ENCODE data around the gene OMP.
"Not testable (repeated sequence)": the region's sequence is repeated elsewhere in the genome, so short reads cannot be mapped to it uniquely, and the experiment has no call there.

OMP gene

GRCh38 chr11:77102246-77103210 is at the start of gene OMP:
Gene OMP (plus strand): TSS chr11:77102840. CDS start chr11:77102840, 0 bp downstream.
- DNase-seq: no peak

GRCh38 chr11:77053217-77054015 is 49.2 kb upstream of the OMP start:
- DNase-seq: no peak

DNA sequence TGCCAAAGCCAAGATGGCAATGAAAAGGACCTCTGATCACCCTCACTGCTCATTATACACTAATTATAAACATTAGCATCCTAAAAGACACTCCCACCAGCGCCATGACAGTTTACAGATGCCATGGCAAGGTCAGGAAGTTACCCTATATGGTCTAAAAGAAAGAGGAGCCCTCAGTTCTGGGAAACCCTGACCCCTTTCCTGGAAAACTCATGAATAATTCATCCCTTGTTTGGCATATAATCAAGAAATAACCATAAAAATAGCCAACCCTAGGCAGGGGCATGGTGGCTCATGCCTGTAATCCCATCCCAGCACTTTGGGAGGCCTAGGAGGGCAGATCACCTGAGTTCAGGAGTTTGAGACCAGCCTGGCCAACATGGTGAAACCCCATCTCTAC is 48.6 kb upstream of the OMP start:
- DNase-seq: no peak

DNA sequence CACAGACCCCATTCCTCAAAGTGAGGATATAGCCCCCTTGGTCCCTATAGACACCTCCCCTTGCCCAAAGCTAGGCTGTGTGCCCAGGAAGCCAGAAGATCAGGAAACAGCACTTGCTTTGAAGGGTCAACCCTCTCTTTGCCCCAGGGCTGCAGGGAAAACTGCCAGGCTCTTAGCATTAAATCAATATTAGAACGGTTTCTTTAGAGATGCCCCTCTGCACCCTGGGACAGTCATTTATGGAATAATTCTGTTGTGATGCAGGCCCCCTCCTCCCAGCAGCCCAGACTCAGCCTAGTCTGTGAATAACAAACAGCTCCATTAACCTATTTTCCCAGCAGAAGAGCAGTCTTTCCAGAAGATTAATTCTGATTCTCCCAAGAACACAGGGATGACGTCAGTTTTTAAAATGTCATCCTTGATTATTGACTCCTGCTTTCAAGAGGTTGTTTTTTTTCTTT is 47.5 kb upstream of the OMP start:
- DNase-seq: peak; percentile 6

- DNase-seq: no peak
These were observed 46.7 kb upstream of the OMP start for GRCh38 chr11:77055913-77056312.

DNA sequence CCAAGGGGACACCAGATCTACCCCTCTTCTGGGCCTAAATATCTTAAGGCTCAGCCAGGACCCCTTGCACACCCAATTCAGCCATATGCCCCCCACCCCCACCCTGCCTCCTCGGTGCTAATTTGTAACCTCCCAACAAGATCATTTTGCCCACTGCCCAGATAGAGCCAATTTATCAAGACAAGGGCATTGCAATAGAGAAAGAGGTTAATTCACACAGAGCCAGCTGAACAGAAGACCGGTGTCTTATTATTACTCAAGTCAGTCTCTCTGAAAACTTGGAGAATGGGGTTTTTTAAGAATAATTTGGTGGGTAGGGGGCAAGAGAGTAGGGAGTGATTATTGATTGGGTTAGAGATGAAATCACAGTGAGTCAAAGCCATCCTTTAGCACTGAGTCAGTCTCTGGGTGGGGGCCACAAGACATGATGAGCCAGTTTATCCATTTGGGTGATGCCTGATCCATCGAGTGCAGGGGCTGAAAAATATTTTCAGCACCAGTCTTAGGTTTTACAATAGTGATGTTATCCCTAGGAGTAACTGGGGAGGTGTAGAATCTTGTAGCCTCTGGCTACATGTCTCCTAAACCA is 45.7 kb upstream of the OMP start:
- no peak for DNase-seq

DNA sequence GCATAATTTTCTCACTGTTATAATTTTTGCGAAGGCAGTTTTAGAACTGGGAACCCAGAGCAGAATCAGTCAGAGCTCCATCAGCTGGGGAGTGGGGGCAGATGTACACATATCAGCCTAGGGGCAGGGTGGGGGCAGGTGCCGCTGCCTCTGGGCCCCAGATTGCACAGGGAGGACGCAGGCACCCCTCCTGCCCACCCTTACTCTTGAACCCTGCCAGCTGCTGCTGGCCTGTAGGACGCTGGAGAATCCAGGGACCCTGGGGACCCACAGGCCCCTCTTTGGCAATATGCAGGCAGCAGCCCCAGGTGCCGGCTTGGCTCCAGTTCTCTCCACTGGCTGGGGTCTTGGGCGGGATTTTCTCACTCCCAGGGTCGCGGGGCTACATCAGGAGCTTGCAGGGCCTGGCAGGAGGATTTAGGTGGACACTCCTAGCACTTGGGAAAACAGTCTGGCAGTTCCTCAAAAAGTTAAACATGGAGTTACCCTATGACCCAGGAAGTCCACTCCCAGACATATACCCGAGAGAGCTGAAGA is 44.6 kb upstream of the OMP start:
- DNase-seq: no peak

DNA sequence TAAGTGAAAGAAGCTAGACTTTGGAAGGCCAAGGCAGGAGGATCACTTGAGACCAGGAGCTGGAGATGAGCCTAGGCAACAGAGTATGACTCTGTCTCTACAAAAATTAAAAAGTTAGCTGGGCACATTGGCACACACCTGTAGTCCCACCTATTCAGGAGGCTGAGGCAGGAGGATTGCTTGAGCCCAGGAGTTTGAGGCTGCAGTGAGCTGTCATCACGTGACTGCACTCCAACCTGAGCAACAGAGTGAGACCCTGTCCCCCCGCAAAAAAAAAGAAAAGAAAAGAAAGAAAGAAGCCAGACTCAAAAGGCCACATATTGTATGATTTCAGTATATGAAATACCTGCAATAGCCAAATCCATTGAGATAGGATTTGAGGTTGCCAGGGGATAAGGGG is 43.7 kb upstream of the OMP start:
- no peak for DNase-seq

DNA sequence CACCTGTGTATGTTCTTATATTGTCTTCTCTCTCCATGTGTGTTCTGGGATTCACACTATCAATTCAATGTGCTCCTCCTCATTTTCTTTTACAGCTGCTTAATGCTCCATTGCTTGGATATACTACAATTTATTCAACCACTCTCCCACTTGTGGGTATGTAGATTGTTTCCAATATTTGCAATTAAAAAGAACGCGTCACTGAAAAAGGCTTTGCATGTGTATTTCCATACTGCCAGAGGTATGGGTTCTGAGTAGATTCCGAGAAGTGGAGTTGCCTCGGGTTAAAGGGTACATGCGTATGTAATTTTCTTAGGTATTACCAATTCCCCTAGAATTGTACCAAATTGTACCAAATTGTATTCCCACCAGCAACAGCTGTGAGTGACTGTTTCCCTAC is 42.8 kb upstream of the OMP start:
- DNase-seq: no peak

DNA sequence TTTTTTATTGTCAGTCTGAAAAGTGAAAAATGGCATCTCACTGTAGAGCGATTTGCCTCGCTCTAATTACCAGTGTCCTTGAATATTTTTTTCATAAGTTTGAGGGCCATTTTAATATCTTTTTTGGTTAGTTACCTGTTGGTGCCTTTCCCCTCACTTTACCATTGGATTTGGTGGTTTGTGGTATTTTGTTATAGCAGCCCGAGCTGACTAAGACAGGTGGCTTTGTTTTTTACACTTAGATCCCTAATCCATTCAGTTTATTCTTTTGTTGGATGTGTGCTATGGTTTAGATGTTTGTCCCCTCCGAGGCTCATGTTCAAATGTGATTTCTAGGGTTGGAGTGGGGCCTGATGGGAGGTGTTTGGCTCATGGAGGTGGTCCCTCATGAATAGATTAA is 42.4 kb upstream of the OMP start:
- DNase-seq: no peak

DNA sequence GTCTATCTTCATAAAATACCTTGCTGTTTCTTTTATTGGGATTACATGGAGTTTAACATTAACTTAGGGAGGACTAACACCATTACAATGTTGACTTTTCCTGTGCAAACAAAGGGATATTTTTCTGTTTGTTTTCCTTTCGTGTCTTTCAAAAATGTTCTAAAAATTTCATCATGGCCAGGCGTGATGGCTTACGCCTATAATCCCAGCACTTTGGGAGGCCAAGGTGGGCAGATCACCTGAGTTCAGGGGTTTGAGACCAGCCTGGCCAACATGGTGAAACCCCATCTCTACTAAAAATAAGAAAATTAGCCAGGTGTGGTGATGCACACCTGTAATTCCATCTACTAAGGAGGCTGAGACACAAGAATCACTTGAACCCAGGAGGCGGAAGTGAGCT is 41.4 kb upstream of the OMP start:
- DNase-seq: not testable (repeated sequence)

GRCh38 chr11:77062924-77063323 is 39.7 kb upstream of the OMP start:
- DNase-seq: no peak

DNA sequence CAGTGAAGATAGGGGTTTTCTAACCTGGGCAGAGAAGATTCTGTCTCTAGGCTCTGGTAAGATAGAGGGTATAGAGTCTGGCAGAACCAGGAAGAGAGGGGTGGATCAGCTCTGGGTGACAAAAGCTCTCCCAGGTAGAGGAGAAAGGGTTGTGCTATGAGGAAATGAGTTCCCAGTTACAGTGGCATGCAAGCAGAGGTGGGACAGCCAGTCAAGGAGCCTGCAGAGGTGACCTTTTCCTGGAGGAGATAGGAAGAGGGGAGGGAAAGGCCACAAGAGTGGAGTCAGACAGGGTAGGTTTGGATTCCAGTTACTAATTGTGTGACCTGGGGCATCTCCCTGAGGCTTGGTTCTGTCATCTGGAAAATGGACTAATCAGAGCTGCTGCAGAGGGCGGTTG is 39.2 kb upstream of the OMP start:
- DNase-seq: no peak

DNA sequence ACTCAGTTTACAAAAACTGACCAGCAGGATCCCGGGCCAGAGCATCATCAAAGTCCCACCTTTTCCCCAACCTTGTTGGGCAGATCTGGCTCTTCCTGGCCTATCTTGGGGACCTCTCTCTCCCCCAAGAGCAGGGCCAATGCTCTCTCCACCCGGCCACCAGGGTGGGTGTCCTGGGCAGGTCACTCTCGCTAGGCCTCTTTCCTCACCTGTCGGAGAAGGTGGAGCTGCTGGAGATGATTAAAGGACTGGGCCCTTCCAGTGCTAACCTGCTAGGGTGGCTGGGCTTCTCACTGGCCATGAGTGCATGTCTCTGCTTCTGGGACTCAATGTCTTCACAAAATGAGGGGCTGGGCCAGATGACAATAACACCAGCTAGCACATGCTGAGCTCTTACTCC is 38.8 kb upstream of the OMP start:
- DNase-seq: peak; percentile 13

DNA sequence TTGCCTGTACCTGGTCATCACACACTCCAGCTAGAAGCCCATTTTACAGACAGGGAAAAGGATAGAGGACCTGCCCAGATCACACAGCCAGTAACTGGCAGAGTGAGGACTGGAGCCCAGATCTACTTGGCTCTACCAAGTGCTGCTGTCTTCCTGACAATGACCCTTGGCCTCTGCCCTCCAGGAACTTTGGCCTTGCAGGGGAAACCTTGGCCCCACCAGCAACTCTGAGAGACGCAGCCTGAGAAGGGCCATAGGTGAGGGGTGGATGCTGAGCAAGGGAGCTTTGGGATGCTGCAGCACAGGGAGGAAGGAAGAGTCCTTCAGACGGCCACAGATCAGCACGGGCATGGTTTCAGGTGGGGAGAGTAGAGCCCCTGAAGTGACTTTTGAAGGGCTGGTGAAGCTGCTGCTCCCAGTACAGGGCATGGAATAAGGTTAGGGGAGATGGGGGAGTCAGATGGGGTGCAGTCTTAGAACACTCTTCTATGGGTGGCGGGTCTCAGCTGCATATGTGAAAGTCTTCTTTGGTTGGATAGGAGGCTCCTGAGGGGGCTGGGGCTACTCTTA is 37.9 kb upstream of the OMP start:
- DNase-seq: peak; percentile 7

GRCh38 chr11:77065878-77066228 is 36.8 kb upstream of the OMP start:
- peak; percentile 56 for DNase-seq

GRCh38 chr11:77066229-77067042 is 36.2 kb upstream of the OMP start, which contains the start of gene CAPN5:
Gene CAPN5 (plus strand): TSS chr11:77066971. CDS start chr11:77084887, 17,916 bp downstream.
- peak; percentile 96 for DNase-seq

DNA sequence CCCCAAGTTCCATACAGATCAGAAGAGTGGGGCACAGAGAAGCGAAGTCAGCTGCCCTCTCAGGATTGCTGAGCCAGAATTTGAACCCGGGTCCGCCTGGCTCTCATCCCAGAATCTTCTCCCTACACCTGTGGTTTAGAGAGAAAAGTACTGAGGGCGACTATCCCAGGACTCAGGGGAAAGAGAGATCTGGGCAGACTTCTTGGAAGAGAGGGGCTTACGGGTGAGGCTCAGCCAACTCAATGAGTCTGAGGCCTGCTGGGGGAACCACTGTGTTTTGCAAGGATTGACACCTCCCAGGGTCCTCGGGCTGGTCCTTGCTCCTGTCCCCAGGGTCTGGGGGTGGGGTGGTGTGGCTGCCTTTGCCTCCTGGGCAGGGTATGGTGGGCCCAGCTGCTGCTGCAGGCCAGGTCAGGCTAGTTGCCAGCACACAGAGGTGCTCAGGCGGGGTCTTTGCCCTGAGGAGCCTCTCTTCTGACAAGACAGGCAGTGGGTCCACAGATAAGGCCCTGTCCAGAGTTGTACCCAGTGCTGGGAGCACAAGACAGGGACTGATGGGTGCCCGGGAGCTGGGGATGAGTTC is 34.7 kb upstream of the OMP start:
- DNase-seq: peak; percentile 21

DNA sequence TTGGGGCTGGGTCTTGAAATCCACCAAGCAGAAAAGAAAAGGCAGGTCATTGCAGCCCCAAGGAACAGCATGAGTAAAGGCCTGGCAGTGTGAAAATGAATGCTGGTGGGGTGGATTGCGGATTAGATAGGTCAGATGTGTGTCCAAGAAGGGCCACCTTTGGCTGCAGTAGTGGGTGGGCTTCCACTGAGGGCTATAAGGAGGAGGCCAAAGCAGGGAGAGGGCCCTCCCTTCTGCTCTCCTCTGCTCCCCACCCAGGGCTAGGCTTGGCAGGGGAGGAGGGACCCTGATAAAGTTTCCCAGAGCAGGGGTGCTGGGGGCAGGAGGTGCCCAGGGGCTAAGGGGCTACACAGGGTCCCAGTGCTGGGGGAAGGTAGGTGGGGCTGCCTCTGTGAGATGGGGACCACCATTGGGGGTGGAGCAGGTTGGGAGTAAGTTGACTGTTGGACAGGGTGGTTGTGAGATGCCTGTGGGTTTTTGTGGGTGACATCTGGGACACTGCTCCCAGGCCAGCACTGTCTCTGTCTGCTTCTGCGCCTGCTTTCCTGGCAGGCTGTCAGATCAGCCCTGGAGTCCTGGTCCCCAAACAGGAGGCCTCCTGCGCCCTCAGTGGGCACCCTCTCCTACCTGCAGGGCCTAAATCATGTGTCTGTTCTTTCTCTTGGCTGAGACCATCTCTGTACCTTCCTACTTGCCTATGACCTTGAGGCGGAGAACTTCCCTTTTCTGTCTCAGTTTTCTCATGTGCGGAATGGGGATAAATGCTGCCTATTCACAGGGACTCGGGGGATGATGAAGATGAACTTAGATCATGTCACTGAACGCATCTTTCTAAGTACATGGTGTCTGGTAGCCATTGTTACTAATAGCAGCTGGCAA is 33.9 kb upstream of the OMP start:
- DNase-seq: peak; percentile 16

DNA sequence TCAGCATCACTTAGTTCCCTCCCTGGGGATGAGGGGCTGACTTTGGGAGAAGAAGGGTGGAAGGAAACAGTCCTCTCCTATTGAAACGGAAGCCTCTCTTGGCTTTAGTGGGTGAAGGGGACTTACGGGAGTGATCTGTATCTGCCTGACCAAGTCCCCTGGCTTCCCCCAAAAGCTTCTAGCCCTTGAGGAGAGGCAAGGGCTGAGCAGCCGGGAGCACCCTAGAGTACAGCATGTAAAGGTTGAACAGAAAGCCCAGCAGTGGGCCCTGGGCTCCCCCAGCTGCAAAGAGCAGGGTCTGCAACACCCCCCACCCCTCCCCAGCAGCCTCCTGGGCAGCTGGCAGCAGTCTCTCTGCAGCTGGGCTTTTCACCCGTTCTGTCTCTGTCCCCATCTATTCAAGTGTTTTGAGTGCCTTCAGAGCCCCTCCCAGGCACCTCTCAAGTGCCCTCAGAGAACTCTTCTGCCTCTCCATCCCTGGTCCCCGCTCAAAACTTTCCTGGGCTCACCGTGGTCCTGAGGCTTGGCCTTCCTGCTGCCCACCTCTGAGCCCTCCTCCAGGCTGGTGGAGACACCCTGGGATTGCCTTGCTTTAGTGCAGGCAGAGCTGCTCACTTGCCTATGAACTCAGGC is 33.2 kb upstream of the OMP start:
- DNase-seq: peak; percentile 15

All from femur (tissue), 1 donor.